CD4-positive, CD25-positive, alpha-beta regulatory T cell (primary cell): ENCODE data around the gene GJC2. TPM values are rescaled to one million over a fixed set of nuclear protein-coding genes. Genes with fewer than 3 reads are reported as not detected.

Experiments
- ATAC-seq, 2 donors: fragments of 150-1000 bp; cut with Tn5 transposase; one replicate each; pipeline ENCODE4 v1.10.0; 2021; ENCODE audit warnings: low read depth in 2 of 2, moderate number of reproducible peaks in 2 of 2, moderate library complexity in 1 of 2
- DNase-seq, 3 donors: peaks; one replicate each; pipeline versions ENCODE4 v3.0.0 to v3.0.0-alpha.2; 2012 to 2022; ENCODE audit warnings: mixed read lengths in 1 of 3
- H3K27ac ChIP-seq: one replicate; pipeline ENCODE4 v1.7.0; 2013; ENCODE audit warnings: mild to moderate bottlenecking, low read length; ENCODE audit not compliant: insufficient read depth, poor library complexity, severe bottlenecking
- H3K27me3 ChIP-seq: one replicate; pipeline ENCODE4 v1.7.0; 2013; ENCODE audit warnings: low read length; ENCODE audit not compliant: control insufficient read depth, insufficient read depth
- H3K36me3 ChIP-seq: one replicate; pipeline ENCODE4 v1.7.0; 2013; ENCODE audit warnings: mild to moderate bottlenecking, low read length, moderate library complexity; ENCODE audit not compliant: control insufficient read depth, insufficient read depth
- H3K4me1 ChIP-seq: 2 replicates; pipeline ENCODE4 v1.7.0; 2013; ENCODE audit warnings: mild to moderate bottlenecking, low read length; ENCODE audit not compliant: insufficient read depth, control insufficient read depth, poor library complexity, severe bottlenecking
- H3K4me3 ChIP-seq: one replicate; pipeline ENCODE4 v1.7.0; 2013; ENCODE audit warnings: low read depth, mild to moderate bottlenecking, low read length, moderate library complexity
- H3K9me3 ChIP-seq, 2 experiments: 1 replicate in 1 of 2; 2 replicates in 1 of 2; pipeline ENCODE4 v1.7.0; 2013; ENCODE audit warnings: low read length in 2 of 2, mild to moderate bottlenecking in 1 of 2, moderate library complexity in 1 of 2; ENCODE audit not compliant: control insufficient read depth in 2 of 2
- H3K27ac Mint-ChIP-seq, 3 donors: one replicate each; pipeline ENCODE4 v1.8.0; 2020 to 2022; ENCODE audit warnings: mild to moderate bottlenecking in 3 of 3, mixed read lengths in 3 of 3, moderate library complexity in 2 of 3
- H3K27me3 Mint-ChIP-seq: one replicate; pipeline ENCODE4 v1.8.0; 2022; ENCODE audit warnings: mild to moderate bottlenecking, mixed read lengths
- H3K36me3 Mint-ChIP-seq: one replicate; pipeline ENCODE4 v1.8.0; 2020; ENCODE audit warnings: mixed read lengths
- H3K4me1 Mint-ChIP-seq, 4 donors: one replicate each; pipeline ENCODE4 v1.8.0; 2020 to 2022; ENCODE audit warnings: mixed read lengths in 4 of 4, mild to moderate bottlenecking in 1 of 4
- H3K4me3 Mint-ChIP-seq, 4 donors: one replicate each; pipeline ENCODE4 v1.8.0; 2020 to 2022; ENCODE audit warnings: mild to moderate bottlenecking in 4 of 4, mixed read lengths in 4 of 4, moderate library complexity in 3 of 4
- H3K9me3 Mint-ChIP-seq, 7 donors: one replicate each; pipeline ENCODE4 v1.8.0; 2020 to 2022; ENCODE audit warnings: mixed read lengths in 7 of 7, mild to moderate bottlenecking in 3 of 7, moderate library complexity in 2 of 7
- polyA plus RNA-seq, 4 donors: library from polyadenylated mRNA; unstranded; fragments of 300-500 nt; fragmentation: Illumina TruSeq; gene quantifications; one replicate each; pipeline ENCODE4 v1.2.3, GENCODE V29; 2021
- total RNA-seq: library from RNA; stranded (reverse); gene quantifications from one replicate; pipeline ENCODE4 v1.2.3, GENCODE V29; 2022

Gene GJC2
- total and polyA plus RNA-seq, 5 donors from 2014 or later: 2.8 TPM; not detected in 4

GRCh38 chr1:228152918-228153258 is 3.2 kb downstream of the GJC2 start:
- DNase-seq: no peak
- Mint-ChIP-seq H3K27ac (peak overlapping the region in 1 of 3 donors; percentile 83), H3K36me3 (no peaks in the 10 kb centered on the region), H3K27me3 (no peaks in the 10 kb centered on the region), H3K4me3 (peak overlapping the region in 1 of 4 donors; percentile 38), H3K9me3 (no peaks in the 10 kb centered on the region), H3K4me1 (peaks cover 0 to 16% (median 1%) of the 10 kb centered on the region in 4 donors)
- peaks cover 4% of the 10 kb centered on the region for H3K36me3 ChIP-seq
- no peak overlapping the region for H3K4me3 ChIP-seq
- ATAC-seq: no peak
- no peaks in the 10 kb centered on the region for H3K9me3 ChIP-seq
- H3K27ac ChIP-seq: no peak overlapping the region
- H3K27me3 ChIP-seq: no peaks in the 10 kb centered on the region
- H3K4me1 ChIP-seq: peaks cover 10% of the 10 kb centered on the region

- no peak for ATAC-seq
- DNase-seq: no peak
- Mint-ChIP-seq H3K36me3 (no peaks in the 10 kb centered on the region), H3K27me3 (no peaks in the 10 kb centered on the region), H3K9me3 (no peaks in the 10 kb centered on the region), H3K4me3 (peak overlapping the region in 1 of 4 donors; percentile 70), H3K27ac (no peak overlapping the region), H3K4me1 (peaks cover 0 to 16% (median 1%) of the 10 kb centered on the region in 4 donors)
- no peaks in the 10 kb centered on the region for H3K9me3 ChIP-seq
- peaks cover 10% of the 10 kb centered on the region for H3K4me1 ChIP-seq
- H3K27me3 ChIP-seq: no peaks in the 10 kb centered on the region
- H3K27ac ChIP-seq: no peak overlapping the region
- no peak overlapping the region for H3K4me3 ChIP-seq
- no peaks in the 10 kb centered on the region for H3K36me3 ChIP-seq
Measured at GRCh38 chr1:228154021-228154669, 4.4 kb downstream of the GJC2 start.

GRCh38 chr1:228154670-228155571 is 5.2 kb downstream of the GJC2 start:
- Histone ChIP-seq H3K4me1 (peaks cover 10% of the 10 kb centered on the region), H3K27me3 (no peaks in the 10 kb centered on the region), H3K27ac (no peak overlapping the region), H3K36me3 (no peaks in the 10 kb centered on the region), H3K4me3 (no peak overlapping the region), H3K9me3 (no peaks in the 10 kb centered on the region)
- Mint-ChIP-seq H3K27ac (no peak overlapping the region), H3K27me3 (no peaks in the 10 kb centered on the region), H3K9me3 (no peaks in the 10 kb centered on the region), H3K4me1 (peaks cover 0 to 16% (median 1%) of the 10 kb centered on the region in 4 donors), H3K4me3 (peak overlapping the region in 1 of 4 donors; percentile 70), H3K36me3 (no peaks in the 10 kb centered on the region)
- DNase-seq (no peak), ATAC-seq (no peak)

- DNase-seq: no peak
- H3K9me3 ChIP-seq: no peaks in the 10 kb centered on the region
- H3K27me3 ChIP-seq: no peaks in the 10 kb centered on the region
- Mint-ChIP-seq H3K4me1 (peaks cover 0 to 16% (median 1%) of the 10 kb centered on the region in 4 donors), H3K4me3 (no peak overlapping the region), H3K27me3 (no peaks in the 10 kb centered on the region), H3K27ac (no peak overlapping the region), H3K36me3 (no peaks in the 10 kb centered on the region), H3K9me3 (no peaks in the 10 kb centered on the region)
- peaks cover 10% of the 10 kb centered on the region for H3K4me1 ChIP-seq
- H3K4me3 ChIP-seq: no peak overlapping the region
- ATAC-seq: no peak
- H3K27ac ChIP-seq: no peak overlapping the region
- H3K36me3 ChIP-seq: no peaks in the 10 kb centered on the region
Measured at GRCh38 chr1:228155596-228156514, 6.1 kb downstream of the GJC2 start.

- Mint-ChIP-seq H3K4me1 (peaks cover 0 to 16% (median 0%) of the 10 kb centered on the region in 4 donors), H3K9me3 (no peaks in the 10 kb centered on the region), H3K4me3 (no peak overlapping the region), H3K27ac (no peak overlapping the region), H3K27me3 (no peaks in the 10 kb centered on the region), H3K36me3 (no peaks in the 10 kb centered on the region)
- DNase-seq: no peak
- H3K36me3 ChIP-seq: no peaks in the 10 kb centered on the region
- no peaks in the 10 kb centered on the region for H3K9me3 ChIP-seq
- no peak for ATAC-seq
- peaks cover 10% of the 10 kb centered on the region for H3K4me1 ChIP-seq
- no peaks in the 10 kb centered on the region for H3K27me3 ChIP-seq
- H3K27ac ChIP-seq: no peak overlapping the region
- H3K4me3 ChIP-seq: no peak overlapping the region
Measured at GRCh38 chr1:228156515-228156881, 6.8 kb downstream of the GJC2 start.

GRCh38 chr1:228156941-228157728 is 7.4 kb downstream of the GJC2 start:
- peaks cover 0 to 23% (median 0%) of the 10 kb centered on the region in 4 donors for H3K4me1 Mint-ChIP-seq
- H3K4me3 ChIP-seq: no peak overlapping the region
- H3K27me3 ChIP-seq: no peaks in the 10 kb centered on the region
- no peaks in the 10 kb centered on the region for H3K9me3 Mint-ChIP-seq
- H3K4me3 Mint-ChIP-seq: peak overlapping the region in 2 of 4 donors; percentile 21 to 38
- H3K36me3 Mint-ChIP-seq: no peaks in the 10 kb centered on the region
- ATAC-seq (peak in 1 of 2 donors; percentile 18), DNase-seq (peak in 1 of 3 donors; percentile 28)
- no peak overlapping the region for H3K27ac ChIP-seq
- H3K36me3 ChIP-seq: no peaks in the 10 kb centered on the region
- peak overlapping the region in 1 of 3 donors; percentile 32 for H3K27ac Mint-ChIP-seq
- H3K27me3 Mint-ChIP-seq: no peaks in the 10 kb centered on the region
- no peaks in the 10 kb centered on the region for H3K9me3 ChIP-seq
- peaks cover 11% of the 10 kb centered on the region for H3K4me1 ChIP-seq

- H3K27ac ChIP-seq: no peak overlapping the region
- Mint-ChIP-seq H3K4me3 (no peak overlapping the region), H3K4me1 (peaks cover 0 to 26% (median 0%) of the 10 kb centered on the region in 4 donors), H3K36me3 (no peaks in the 10 kb centered on the region), H3K27me3 (no peaks in the 10 kb centered on the region), H3K27ac (no peak overlapping the region), H3K9me3 (no peaks in the 10 kb centered on the region)
- H3K27me3 ChIP-seq: no peaks in the 10 kb centered on the region
- ATAC-seq (no peak), DNase-seq (no peak)
- H3K4me3 ChIP-seq: no peak overlapping the region
- H3K4me1 ChIP-seq: peaks cover 17% of the 10 kb centered on the region
- H3K36me3 ChIP-seq: no peaks in the 10 kb centered on the region
- H3K9me3 ChIP-seq: no peaks in the 10 kb centered on the region
Measured at GRCh38 chr1:228157729-228158126, 8.0 kb downstream of the GJC2 start.
